GM19023 (cell line): Measurements from ENCODE around the gene HECTD4.
"Not testable (repeated sequence)": the region's sequence is repeated elsewhere in the genome, so short reads cannot be mapped to it uniquely, and the experiment has no call there.

Experiments
- ATAC-seq: cut with Tn5 transposase; IDR thresholded peaks from one replicate; pipeline ENCODE4 v1.9.1; 2021; ENCODE audit warnings: mild to moderate bottlenecking, moderate library complexity; ENCODE audit not compliant: unreplicated experiment

HECTD4 gene

DNA sequence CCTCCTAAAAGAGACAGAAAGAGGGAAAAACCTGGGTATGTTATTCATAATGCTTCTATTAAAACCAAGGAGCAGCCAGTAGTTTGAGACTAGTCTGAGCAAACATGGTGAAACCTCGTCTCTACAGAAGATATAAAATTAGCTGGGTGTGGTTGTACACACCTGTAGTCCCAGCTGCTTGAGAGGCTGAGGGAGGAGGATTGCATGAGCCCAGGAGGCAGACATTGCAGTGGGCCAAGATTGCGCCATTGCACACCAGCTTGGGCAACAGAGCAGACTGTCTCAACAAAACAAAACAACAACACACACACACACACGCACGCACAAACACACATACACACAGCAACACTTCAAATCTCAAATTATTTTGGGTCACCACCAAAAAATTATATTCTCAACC is 27.8 kb downstream of the HECTD4 start:
- ATAC-seq: no peak

DNA sequence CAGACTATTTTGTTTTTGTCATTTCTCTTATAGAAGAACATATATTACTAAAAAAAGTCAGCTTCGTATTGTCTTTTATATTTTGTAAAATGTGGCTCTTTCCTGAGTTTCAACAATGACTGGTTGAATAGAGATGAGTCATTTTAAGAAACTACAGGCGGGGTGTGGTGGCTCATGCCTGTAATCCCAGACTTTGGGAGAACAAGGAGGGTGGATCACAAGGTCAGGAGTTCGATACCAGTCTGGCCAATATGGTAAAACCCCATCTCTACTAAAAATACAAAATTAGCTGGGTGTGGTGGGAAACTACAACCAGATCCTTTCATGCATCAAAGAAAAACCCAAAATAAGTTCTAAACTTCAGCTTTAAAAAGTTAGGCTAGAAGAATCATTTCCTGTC is 28.8 kb downstream of the HECTD4 start:
- no peak for ATAC-seq

DNA sequence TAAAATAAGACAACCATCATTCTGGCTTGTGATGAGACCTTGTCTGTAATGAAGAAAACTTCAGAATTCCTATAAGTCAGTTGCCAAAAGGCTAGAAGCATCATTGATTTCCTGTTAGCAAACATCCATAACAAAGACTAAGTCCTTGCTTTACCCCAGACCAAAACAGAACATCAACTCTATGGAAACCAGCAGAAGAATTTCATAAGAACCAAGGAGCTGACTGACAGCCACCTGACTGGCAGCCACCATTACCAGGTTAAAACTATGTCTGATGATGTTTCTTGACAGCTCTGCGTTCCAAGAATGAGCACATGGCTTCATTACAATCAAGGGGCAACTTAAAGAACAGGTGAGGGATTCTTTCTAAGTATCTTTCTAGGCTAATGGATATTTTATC is 29.3 kb downstream of the HECTD4 start:
- ATAC-seq: no peak

DNA sequence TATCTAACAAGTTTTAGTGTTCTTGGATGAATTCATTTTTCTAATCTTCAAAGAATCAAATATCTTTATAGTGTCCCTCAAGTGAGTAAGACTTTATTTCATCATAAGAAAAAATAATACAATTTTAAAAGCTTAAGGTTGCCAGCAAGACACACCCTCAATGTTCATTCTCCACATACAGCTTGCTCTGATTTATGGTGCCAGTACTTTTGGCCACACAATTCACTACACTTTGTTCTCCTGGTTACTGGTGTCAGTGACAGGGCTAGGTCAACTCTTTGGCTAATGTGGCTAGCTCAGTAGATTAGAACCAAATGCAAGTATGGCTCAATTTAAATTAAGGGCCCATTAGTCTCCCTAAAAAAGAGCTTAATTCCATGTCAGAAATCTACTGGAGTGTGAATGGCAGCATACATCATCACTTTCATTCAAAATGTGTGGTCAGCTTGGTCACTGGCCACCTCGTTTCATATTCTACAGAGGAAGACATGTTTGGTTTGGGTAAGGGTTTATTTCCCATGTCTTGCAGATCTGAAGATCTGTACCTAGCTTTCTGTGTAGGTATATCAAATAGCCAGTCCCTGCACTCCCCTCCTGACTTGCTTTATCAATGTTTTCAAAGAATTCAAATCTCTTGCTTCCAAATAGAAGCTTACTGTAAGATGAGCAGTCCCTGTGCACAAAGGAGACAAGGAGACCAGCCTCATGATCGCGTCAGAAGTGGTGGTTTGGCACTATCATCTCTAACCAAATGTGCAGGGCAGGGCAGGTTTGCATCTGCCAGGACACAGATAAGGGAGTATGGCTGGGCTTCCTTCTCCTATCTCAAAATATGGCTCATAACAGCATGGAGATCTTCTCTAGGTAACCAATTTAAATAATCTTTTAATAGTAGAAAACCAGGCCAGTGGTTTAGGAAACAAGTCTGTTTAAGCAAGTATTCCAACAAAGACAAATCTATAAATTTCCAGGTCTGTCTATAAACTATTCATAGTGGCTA is 31.3 kb downstream of the HECTD4 start:
- no peak for ATAC-seq

DNA sequence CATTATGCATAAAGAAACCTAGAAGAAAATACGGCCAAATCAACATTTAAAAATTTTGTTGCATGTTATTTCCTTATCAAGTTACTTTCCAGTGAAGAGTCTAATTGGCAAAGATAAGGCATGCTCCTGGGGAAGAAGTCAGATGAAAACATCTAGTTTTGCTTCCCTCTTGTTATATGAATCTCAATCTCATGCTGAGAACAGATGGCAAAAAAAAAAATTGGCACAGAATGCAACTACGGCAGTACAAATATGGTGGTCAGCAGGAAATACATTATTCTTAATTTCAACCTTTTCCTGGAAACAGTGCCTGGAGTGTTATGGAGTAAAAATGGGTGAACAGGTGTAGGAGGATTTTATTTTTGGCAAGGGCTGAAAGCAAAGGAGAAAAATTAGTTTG is 32.8 kb downstream of the HECTD4 start:
- no peak for ATAC-seq

DNA sequence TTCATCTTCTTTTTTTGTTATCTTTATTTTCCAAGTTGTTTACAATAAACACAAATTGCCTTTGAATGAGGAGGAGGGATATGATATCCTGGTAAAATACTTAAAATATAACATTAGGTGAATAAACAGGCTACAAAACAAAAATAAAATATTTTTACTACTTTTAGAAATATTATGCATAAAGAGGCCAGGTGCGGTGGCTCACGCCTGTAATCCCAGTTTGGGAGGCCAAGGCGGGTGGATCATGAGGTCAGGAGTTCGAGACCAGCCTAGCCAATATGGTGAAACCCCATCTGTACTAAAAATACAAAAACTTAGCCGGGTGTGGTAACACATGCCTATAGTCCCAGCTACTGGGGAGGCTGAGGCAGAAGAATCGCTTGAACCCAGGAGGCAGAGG is 33.3 kb downstream of the HECTD4 start:
- not testable (repeated sequence) for ATAC-seq

DNA sequence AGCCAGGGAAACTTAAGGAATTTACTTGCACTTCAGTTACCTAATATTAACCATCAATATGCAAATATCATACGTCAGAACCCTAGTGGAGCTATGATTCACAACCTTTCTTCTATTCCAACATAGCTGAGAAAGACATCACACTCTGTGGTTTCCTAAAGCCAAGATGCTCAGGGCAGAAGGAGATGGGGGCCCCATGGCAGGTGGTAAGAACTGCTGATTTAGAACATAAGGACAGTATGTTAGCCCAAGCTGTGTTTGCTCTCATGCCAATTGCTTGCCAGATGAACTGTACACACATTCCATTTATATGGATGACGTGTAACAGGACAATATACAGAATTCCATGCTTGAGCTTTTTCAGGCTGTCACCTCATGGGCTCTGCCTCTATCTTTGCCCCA is 34.6 kb downstream of the HECTD4 start:
- no peak for ATAC-seq

DNA sequence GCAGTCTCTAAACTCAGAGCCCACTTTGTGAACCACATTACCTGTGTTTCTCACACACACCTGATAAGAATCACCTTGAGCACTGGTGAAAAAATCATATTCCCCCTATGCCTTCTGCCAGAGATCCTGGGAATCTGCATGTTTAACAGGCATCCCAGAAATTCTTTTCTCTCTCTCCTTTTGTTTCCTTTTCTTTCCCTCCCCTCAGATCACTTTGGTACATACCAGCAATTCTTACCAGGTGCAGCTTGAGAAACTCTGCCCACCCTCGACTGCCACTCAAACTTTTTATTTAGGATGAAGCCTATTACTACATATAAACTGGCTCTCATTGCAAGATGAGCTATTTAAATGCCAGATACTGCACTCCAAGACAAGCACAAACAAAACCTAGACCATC is 36.0 kb downstream of the HECTD4 start:
- ATAC-seq: no peak

DNA sequence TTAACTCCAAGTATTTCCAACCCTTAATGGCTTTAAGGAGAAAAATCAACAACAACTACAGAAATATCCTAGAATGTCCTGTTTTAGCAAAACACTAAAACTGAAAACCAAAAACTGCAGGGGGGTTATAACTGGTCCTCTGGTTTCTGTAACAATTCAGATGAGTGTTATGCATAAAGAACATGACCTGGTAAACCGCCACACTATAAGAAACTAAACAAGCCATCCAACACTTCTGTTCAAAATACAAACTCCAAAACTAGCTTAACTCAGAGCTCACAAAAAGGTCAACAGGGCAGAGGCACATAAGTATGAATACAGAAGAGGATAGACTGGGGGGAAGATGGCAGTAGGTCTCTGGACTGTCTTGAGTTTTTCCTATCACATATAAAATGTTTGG is 38.0 kb downstream of the HECTD4 start:
- ATAC-seq: no peak

DNA sequence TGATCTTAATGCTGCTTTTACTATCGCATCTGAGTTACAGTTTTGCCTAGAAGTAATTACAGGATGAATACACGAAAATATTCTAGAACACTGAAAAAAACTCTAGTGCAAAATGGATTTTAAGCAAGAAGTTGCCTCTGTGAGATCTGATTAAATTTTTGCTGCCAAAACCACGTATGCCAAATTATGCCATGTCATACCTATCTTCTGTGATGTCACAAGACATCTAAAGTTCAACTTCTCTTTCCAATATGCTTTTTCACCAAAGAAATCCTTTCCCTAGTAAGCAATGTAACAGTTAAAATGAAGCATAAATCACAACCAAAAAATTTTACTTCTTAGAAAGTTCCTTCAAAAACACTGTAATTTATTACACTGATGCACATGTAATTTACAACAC is 39.6 kb downstream of the HECTD4 start:
- ATAC-seq: no peak

DNA sequence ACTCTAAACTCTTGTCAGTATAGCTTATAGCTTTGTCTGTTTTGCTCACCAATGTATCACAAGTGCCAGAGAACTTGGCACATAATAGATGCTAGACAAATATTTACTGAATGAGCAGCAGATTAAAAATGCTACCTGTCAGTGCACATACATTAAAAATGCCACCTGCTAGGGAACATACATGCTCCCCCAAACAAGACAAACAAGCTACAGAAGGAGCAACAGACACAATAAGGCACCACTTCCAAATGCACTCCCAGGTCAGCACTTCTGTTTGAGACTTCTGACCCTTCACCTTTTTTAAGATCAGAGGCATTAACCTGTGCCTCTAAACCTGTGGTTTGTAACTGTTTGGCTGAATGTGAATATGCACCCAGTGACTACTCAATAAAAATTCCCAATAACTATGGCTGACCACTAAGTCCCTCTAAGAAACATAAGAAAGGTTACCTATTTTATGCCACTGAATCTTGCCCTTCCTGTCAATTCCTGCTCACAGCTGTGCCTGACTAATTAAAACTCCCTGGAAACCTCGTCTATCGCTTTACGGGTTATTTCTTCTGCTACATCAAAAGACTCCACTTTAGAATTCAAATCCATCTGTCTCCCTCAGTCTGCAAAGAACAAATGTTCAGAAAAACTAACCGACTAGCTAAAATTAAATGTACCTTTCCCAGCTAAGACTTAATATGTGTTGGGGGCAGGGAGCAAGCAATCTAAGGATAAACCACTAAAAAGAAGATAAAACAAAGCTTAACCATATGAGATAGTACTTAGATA is 41.0 kb downstream of the HECTD4 start:
- no peak for ATAC-seq

DNA sequence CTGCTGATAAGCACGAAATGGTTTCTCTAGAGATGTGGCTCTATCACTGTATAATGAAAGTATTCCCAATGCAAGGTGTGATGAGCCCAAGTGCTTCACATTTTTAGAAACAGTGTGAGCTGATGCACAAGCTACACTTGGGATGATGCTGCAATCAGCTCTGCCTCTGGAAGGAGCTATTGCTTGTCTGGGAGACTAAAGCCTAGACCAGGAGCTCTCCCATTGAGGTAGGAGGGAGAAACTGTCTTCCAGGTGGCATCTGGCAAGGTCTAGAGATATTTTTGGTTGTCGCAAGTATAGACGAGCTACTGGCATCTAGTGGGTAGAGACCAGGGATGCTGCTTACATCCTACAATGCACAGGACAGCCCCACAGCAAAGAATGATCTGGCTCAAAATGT is 42.0 kb downstream of the HECTD4 start:
- no peak for ATAC-seq

DNA sequence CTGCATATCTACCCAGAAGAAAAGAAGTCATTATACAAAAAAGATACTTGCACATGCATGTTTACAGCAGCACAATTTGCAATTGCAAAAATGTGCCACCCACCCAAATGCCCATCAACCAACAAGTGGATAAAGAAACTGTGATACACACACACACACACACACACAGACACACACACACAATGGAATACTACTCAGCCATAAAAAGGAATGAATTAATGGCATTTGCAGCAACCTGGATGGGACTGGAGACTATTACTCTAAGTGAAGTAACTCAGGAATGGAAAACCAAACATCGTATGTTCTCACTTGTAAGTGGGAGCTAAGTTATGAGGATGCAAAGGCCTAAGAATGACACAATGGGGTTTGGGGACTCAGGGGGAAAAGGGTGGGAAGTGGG is 47.2 kb downstream of the HECTD4 start:
- ATAC-seq: not testable (repeated sequence)

DNA sequence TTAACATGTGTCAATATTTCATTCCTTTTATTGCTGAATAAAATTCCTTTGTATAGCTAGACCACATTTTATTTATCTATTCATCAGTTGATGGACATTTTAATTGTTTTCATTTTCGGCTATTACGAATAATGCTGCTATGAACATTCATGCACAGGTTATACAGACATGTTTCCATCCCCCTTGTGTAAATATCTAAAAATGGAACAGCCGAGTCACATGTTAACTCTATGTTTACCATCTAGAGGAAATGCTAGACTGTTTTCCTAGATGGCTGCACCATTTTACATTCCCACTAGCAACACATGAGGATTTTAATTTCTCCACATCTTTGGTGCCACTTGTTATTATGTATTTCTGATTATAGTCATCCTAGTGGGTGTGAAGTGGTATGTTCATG is 49.2 kb downstream of the HECTD4 start:
- ATAC-seq: no peak

DNA sequence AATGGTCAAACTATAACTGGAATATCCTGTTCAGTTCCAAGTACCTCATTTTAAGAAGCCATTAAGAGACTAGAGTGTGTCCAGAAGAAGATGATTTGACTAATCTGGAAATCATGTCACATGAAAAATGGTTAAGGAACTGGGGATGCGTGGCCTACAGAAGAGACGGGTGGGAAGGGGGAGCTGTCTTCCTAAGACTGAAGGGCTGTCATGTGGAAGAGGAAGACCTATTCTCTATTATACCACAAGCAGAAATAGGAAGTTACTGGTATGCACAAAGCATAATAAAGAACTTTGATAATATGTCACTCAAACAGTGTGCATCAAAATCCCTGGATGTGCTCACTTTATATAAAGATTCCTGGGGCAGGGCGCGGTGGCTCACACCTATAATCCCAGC is 50.3 kb downstream of the HECTD4 start:
- no peak for ATAC-seq

DNA sequence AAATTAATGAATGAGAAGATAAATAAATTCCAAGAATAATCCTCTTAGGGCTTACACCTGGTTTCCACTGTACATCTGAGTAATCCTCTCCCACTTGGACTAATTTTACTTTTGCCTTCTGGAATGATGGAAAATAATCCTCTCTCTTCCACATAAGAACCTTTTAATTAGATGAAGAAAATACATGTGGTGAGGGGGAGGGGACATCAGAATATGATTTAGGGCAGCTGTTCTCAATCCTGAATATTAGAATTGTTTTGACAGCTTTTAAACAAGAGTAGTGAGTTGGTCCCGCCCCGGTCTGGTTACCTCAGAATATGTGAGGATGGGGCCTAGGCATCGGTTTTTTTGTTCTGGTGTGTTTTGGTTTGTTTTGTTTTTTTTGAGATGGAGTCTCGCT is 51.5 kb downstream of the HECTD4 start:
- ATAC-seq: no peak

DNA sequence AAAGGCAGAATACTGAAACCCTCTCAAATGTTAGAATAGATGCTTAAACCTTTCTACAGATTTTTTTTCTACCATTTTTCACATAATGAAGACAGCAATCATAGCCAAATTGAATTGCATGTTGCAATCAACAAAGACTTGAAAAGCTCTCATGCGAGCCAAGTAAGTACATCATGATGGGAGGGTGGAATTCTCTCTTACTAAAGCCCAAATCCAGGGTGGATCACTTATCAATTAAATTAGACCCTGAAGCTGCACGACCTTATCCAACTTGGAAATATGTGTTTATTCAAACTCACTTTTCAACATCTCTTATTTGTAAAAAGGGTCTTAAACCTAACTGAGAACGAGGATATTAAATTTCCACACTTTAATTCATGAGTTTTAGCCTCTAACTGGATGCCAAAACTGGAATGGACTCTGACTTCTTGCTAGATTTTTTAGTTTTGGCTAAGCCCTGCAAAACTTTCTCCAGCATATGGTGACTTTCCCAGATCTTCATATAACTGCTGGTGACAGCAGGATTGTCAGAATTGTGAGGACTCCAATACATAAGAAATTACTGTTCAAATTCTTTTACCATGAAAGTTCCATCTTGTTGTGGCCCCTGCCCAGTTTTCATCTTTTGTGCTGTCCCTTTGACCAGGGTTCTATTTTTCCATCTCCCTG is 53.6 kb downstream of the HECTD4 start:
- ATAC-seq: no peak

DNA sequence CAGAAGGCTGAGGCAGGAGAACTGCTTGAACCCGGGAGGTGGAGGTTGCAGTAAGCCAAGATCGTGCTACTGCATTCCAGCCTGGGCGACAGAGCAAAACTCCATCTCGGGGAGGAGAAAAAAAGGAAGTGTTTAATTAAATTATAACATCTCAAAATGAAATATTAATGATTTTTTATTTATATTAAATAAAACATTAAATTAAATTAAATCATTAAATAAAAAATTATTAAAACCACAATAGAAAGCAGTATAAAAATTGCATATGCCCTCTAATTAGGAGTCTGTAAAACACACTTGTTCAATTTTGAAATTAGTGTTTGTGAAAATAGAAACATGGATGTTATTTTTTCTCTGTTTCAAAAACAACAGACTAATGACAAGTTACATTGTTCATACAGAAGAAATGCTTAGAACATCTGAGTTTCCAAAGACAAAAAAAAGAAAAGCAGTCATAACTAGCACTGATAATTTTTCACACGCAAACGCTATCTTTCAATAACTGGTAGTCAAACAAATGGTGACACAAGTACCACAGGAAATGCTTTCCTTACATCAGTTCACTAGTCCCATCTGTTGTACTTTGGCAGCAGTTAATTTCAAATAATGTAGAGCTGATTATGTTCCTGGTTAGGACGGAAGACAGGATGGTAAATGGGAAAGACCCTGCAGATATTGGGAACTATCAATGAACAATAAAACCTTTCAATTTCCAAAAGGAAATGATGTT is 54.9 kb downstream of the HECTD4 start:
- ATAC-seq: no peak

DNA sequence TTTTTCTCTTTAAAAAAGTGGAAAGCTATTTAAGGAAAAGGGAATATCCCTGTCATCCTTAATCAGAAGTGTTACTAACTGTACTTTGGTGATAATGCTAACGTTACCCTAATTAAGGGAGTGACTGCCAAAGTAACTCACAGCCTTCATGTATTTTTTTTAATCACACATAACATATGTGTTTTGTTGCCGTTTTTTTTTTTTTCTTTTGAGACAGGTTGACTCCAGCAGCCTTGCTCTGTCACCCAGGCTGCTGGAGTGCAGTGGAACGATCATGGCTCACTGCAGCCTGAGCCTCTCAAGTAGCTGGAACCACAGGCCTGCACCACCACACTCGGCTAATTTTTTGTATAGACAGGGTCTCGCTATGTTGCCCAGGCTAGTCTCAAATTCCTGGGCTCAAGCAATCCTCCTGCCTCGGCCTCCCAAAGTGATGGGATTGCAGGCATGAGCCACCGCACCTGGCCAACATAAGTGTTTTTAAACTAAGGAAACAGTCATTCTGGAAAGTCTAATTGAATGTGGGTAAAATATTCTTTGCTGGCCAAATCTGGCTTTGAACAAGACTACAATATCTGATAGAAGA is 56.5 kb downstream of the HECTD4 start:
- ATAC-seq: no peak

DNA sequence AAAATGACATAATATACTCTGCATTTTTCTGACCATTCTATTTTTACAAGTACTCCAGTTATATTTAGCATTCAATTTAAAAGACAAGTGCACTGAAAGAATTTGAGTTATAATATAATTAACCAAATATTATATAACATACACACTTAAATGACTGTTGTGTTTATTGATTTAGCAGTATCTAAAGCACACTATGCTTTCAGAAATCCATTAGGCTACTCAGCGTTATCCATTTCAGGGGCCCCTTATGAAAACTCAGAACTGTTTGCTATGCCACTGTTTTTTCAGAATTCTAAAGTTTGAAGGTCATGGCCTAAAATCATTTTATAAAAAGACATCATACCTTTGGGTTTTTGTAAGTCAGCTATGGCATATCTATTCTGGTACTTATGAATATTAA is 57.1 kb downstream of the HECTD4 start:
- no peak for ATAC-seq
